Fibroblast of pulmonary artery (primary cell): ENCODE results near the gene WBP1L.
A peak's percentile ranks its signal among the peaks of the same experiment; 100 is the strongest.

ENCODE experiments used
- DNase-seq: peaks from one replicate; pipeline ENCODE4 v3.0.0-alpha.2; 2010; ENCODE audit warnings: low read depth
- H3K4me3 ChIP-seq: replicated peaks from 2 replicates; pipeline ENCODE4 v1.5.1; 2011; ENCODE audit warnings: low read depth, mild to moderate bottlenecking, control low read depth, low read length, moderate library complexity
- TF ChIP-seq, protein P1 (sequence below): IDR thresholded peaks from 2 replicates; pipeline ENCODE4 v1.5.1; 2011; ENCODE audit warnings: mild to moderate bottlenecking, control low read depth, low read length, inconsistent platforms; ENCODE audit errors: missing control alignments

The WBP1L gene

DNA sequence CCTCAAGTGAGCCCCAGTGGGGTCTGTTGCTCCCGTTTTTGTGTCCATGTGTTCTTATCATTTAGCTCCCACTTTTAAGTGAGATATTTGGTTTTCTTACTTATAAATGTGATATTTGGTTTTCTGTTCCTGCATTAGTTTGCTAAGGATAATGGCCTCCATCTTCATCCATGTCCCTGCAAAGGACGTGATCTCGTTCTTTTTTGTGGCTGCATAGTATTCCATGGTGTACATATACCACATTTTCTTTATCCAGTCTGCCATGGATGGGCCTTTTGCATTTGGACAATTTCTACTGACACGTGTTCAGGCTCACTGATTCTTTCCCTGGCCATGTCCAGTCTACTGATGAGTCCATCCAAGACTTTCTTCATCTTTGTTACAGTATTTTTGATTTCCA, 19.8 kb upstream of the WBP1L start:
- TF ChIP-seq, protein P1, sequence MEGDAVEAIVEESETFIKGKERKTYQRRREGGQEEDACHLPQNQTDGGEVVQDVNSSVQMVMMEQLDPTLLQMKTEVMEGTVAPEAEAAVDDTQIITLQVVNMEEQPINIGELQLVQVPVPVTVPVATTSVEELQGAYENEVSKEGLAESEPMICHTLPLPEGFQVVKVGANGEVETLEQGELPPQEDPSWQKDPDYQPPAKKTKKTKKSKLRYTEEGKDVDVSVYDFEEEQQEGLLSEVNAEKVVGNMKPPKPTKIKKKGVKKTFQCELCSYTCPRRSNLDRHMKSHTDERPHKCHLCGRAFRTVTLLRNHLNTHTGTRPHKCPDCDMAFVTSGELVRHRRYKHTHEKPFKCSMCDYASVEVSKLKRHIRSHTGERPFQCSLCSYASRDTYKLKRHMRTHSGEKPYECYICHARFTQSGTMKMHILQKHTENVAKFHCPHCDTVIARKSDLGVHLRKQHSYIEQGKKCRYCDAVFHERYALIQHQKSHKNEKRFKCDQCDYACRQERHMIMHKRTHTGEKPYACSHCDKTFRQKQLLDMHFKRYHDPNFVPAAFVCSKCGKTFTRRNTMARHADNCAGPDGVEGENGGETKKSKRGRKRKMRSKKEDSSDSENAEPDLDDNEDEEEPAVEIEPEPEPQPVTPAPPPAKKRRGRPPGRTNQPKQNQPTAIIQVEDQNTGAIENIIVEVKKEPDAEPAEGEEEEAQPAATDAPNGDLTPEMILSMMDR: no peak
- DNase-seq: no peak
- no peak overlapping the region for H3K4me3 ChIP-seq

DNA sequence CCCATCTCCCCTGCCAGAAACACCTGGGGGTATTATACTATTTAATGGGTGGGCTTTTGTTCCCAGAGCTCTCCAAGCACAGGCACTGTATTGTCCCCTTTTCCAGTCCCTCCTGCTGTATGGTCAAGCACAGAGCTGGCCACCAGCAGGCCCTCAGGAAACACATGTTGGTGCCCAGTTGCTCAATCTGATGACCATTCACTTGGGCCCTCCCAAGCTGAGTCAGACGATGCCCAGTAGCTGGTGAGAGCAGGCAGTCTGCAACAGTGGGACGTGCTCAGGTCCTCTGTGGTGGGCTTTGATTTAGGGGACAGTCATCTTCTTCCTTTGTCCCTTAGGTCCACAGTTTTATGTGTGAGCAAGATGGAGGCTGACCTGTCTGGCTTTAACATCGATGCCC, 17.5 kb upstream of the WBP1L start:
- TF ChIP-seq, protein P1: no peak
- H3K4me3 ChIP-seq: no peak overlapping the region
- peak; percentile 45 for DNase-seq

- TF ChIP-seq, protein P1: no peak
- no peak for DNase-seq
- H3K4me3 ChIP-seq: no peak overlapping the region
These were observed 16.5 kb upstream of the WBP1L start for GRCh38 chr10:102727037-102727818.

GRCh38 chr10:102729029-102730026, 14.4 kb upstream of the WBP1L start:
- H3K4me3 ChIP-seq: no peak overlapping the region
- TF ChIP-seq, protein P1: peak; percentile 87
- DNase-seq: peak; percentile 87

- H3K4me3 ChIP-seq: no peak overlapping the region
- no peak for DNase-seq
- TF ChIP-seq, protein P1: no peak
These were observed 12.4 kb upstream of the WBP1L start for GRCh38 chr10:102731222-102731800.

GRCh38 chr10:102732661-102733060, 11.1 kb upstream of the WBP1L start:
- H3K4me3 ChIP-seq: no peak overlapping the region
- TF ChIP-seq, protein P1: no peak
- no peak for DNase-seq
